Measurements from ENCODE around the gene SLC45A1. TPM values are rescaled to one million over a fixed set of nuclear protein-coding genes. Genes with fewer than 3 reads are reported as not detected.
A peak's percentile ranks its signal among the peaks of the same experiment; 100 is the strongest.

Gene SLC45A1
- total RNA-seq, 1 donor from 2014 or later = 1.8 TPM

GRCh38 chr1:8312235-8313218 is 5.4 kb upstream of the SLC45A1 start:
- intact Hi-C loops (cut with micrococcal nuclease) = no loop called here
- H3K27ac ChIP-seq (replicated peaks) = peak overlapping the region; percentile 37
- DNase-seq = peak; percentile 31

GRCh38 chr1:8313231-8313630 is 4.7 kb upstream of the SLC45A1 start:
- intact Hi-C loops (cut with micrococcal nuclease) = no loop called here
- H3K27ac ChIP-seq (replicated peaks) = no peak overlapping the region

More at GRCh38 chr1:8312235-8313218, 5.4 kb upstream of the SLC45A1 start:
- Histone ChIP-seq H3K27me3 (ENCODE audit: low read depth) (no peaks in the 10 kb centered on the region), H3K9me3 (replicated peaks) (peaks cover 6% of the 10 kb centered on the region), H3K4me3 (no peak overlapping the region), H3K36me3 (no peaks in the 10 kb centered on the region), H3K4me1 (peaks cover 26% of the 10 kb centered on the region)
- no peak for TF ChIP-seq CTCF (IDR thresholded peaks at IDR 0.05; ENCODE audit: borderline replicate concordance)

GRCh38 chr1:8314346-8315280 is 3.3 kb upstream of the SLC45A1 start:
- intact Hi-C loops (cut with micrococcal nuclease) = loop anchor here (2.0 kb wide), 1 partner anchor 284 kb away; no protein-coding TSS in a partner anchor
- peaks cover 41% of the 10 kb centered on the region for H3K4me1 ChIP-seq

More at GRCh38 chr1:8313231-8313630, 4.7 kb upstream of the SLC45A1 start:
- Histone ChIP-seq H3K36me3 (no peaks in the 10 kb centered on the region), H3K9me3 (replicated peaks) (peaks cover 6% of the 10 kb centered on the region), H3K4me3 (no peak overlapping the region), H3K4me1 (peaks cover 33% of the 10 kb centered on the region), H3K27me3 (ENCODE audit: low read depth) (no peaks in the 10 kb centered on the region)
- DNase-seq = no peak
- TF ChIP-seq CTCF (IDR thresholded peaks at IDR 0.05; ENCODE audit: borderline replicate concordance) = no peak

GRCh38 chr1:8315573-8316475 is 2.1 kb upstream of the SLC45A1 start:
- Histone ChIP-seq H3K27me3 (ENCODE audit: low read depth) (no peaks in the 10 kb centered on the region), H3K36me3 (no peaks in the 10 kb centered on the region), H3K4me3 (no peak overlapping the region), H3K9me3 (replicated peaks) (peaks cover 6% of the 10 kb centered on the region), H3K4me1 (peaks cover 41% of the 10 kb centered on the region), H3K27ac (replicated peaks) (no peak overlapping the region)
- no peak for TF ChIP-seq CTCF (IDR thresholded peaks at IDR 0.05; ENCODE audit: borderline replicate concordance)
- intact Hi-C loops (cut with micrococcal nuclease) = loop anchor here (2.0 kb wide), 1 partner anchor 285 kb away; no protein-coding TSS in a partner anchor
- DNase-seq = no peak

More at GRCh38 chr1:8314346-8315280, 3.3 kb upstream of the SLC45A1 start:
- peaks cover 6% of the 10 kb centered on the region for H3K9me3 ChIP-seq (replicated peaks)
- no peaks in the 10 kb centered on the region for H3K36me3 ChIP-seq
- peak; percentile 63 for DNase-seq
- H3K4me3 ChIP-seq = peak overlapping the region; percentile 3
- H3K27me3 ChIP-seq (ENCODE audit: low read depth) = no peaks in the 10 kb centered on the region
- TF ChIP-seq CTCF (IDR thresholded peaks at IDR 0.05; ENCODE audit: borderline replicate concordance) = peak; percentile 88
- no peak overlapping the region for H3K27ac ChIP-seq (replicated peaks)

Data from left ventricle myocardium inferior (tissue), 1 donor.